DMS 273 treated with DMSO at 0.1 percent for 48 hours (cell line): ENCODE data around the gene C8B.

Experiments used
- DNase-seq: peaks from one replicate; lab custom pipeline; 2025; lab: John Stamatoyannopoulos, UW

C8B gene

DNA sequence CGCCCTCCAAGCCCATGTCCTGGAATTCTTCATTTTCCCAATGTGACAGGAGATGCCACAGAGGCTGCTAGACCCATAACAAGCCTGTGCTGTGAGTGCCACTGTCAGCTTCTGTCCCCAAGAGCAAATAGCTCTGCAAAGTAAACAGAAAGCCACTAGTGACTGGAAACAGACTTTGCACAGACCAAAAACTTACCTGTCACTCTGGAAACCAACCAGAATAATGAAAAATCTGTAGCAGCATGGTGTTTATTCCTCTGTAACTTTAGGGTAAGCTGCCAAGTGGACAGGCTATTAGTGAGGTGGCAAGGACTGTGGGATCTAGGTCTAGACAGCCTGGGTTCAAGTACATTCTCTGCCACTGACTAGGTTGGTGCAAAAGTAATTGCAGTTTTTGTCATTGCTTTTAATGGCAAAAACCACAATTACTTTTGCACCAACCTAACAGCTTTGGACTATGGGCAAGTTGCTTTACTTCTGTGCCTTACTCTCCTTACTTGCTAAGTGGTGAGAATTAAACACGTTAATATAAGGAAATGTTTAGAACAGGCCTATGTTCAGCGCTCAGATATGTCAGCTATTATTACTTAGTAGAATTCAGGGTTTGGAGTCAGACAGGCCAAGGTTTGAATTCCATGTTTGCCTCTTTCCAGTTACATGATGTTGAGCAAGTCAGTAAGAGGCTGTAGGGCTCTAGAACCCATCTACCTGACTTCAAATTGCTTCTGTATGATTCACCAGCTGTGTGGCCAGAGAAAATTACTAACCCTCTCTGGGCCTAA lies at the start of gene C8B:
Gene C8B, minus strand, starts transcription at position 100 of the 782 bp plus-strand sequence. Its CDS starts 67 bp downstream, at position 33.
- DNase-seq: no peak

GRCh38 chr1:57015071-57015470 lies 49.3 kb upstream of the C8B start:
- DNase-seq: no peak

GRCh38 chr1:57013522-57013921 lies 47.7 kb upstream of the C8B start:
- no peak for DNase-seq

DNA sequence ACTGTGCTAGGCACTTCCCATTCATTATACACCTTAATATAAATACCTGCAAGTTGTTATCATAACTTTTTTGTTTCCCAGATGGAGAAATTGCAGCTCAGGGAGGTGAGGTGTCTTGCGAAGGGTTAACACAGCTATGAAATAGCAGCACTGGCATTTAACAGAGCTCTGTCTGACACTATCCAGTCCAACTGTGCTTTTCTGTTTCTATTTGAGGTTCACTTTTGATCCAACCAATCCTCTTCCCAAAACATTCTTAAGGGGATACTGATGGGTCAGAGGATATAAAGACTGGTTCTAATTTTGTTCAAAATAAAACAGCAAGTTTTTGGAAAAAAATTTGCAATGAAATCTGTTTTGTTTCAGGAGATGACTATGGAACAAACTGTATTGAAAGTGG lies 46.5 kb upstream of the C8B start:
- DNase-seq: no peak

GRCh38 chr1:57010511-57010910 lies 44.7 kb upstream of the C8B start:
- no peak for DNase-seq

DNA sequence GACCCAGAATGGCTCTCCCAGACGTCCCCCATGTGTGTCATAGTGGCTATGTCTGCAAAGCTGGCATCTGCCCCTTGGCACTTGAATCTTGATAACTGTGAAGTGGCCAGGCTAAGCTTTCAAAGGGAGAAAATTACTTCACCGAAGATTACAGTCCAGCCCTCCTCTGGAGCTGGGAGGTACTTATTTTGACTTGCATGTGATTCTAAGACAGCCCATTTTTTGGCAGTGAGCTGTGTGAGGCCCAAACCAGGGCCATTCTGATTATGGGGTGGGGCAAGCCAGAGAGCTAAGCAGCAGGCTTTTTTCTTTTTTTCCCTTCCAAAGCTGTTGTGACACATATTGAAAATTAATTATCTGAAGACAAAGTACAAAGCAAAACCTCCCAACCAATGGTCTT lies 42.1 kb upstream of the C8B start:
- no peak for DNase-seq

DNA sequence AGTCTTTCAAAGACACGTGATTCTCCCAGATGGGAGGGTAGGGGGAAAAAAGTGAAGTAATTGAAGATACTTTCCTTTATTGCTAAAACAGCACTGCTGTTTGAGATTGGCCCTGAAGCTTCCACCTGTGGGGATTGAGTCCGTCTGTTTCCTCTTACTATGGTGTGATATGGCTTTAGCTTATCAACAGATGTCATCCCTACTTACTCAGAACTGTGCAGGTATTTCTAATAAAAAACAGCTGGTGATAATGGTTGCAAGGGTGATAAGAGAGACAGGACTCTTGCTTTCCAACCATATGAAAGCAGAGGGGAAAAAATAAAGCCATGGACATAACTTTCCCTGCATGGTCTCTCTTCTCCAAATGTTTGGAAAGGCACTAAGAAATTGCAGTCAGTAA lies 41.7 kb upstream of the C8B start:
- DNase-seq: no peak

DNA sequence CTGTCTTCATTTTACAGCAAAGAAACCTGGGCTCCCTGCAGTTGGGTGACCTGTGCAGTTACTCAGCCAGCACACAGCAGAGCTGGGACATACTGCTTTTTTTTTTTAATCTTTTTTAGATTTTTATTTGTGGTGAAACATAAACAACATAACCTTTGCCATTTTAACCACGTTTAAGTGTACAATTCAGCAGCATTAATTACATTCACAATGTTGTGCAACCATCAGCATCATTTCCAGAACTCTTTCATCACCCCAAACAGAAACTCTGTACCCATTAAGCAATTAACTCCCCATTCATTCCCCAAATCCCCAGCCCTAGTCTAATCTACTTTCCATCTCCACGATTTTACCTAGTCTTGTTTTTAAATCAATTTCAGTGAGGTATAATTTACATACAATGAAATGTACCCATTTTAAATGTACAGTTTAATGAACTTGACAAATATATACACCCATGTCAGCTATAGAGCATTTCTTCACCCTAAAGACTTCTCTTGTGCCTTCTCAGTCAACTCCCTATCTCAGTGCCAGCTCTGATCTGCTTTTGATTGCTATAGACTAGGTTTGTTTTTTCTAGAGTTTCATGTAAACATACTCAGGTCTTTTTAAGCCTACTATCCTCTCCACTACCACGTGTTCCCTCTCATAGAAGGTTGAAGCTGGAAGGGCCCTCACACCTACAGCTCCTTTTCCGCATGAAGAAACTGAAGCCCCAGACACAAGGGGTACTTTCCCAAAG lies 37.8 kb upstream of the C8B start:
- no peak for DNase-seq

- no peak for DNase-seq
Measured at GRCh38 chr1:56995414-56996100, 29.7 kb upstream of the C8B start.

DNA sequence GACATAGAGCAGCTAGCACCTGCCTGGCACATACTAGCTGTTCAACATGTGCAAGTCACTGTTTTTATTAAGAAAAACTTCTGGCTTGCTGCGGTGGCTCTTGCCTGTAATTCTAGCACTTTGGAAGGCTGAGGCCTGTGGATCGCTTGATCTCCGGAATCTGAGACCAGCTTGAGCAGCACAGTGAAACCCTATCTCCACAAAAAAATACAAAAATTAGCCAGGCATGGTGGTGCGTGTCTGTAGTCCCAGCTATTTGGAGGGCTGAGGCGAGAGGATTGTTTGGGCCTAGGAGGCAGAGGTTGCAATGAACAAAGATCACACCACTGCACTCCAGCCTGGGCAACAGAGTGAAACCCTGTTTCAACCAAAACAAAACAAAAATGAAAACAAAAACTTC lies 27.7 kb upstream of the C8B start:
- no peak for DNase-seq

DNA sequence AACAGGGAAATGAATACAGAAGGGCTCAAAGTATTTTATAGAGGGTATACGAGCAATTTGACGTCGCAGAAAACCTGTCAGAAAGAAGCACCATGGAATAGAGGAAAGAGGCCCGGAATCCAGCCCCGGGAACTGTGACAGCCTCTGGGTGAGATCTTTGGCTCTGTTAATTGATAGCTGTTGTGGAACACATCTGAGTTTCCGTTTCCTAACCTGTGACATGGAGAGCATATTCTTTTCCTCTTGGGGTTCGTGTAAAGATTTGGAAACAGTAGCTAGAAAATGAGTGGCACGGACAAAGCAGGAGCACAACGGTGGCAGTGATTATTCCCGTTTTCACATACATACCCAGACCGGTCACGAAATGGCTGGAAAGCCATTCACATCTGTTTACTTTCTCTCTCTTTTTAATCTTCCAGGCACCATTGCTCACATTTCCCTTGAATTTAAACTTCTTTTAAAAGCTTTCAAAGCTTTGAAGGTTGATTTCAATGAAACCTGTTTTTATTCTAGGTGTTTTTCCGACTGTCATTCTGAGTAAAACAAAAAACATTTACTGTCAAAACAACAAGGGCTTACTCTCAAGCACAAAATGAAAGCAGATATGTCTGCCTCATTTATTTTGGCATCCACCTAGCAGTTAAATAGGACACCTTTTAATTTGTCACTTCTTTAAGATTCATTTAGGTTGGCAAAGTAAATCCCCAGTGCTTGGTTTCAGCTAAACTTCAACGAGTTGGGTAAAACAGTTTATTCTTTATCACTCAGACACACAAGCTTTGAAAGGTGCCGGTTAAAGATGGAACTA lies 26.7 kb upstream of the C8B start:
- DNase-seq: no peak

- DNase-seq: no peak
Measured at GRCh38 chr1:56991576-56991975, 25.8 kb upstream of the C8B start.

DNA sequence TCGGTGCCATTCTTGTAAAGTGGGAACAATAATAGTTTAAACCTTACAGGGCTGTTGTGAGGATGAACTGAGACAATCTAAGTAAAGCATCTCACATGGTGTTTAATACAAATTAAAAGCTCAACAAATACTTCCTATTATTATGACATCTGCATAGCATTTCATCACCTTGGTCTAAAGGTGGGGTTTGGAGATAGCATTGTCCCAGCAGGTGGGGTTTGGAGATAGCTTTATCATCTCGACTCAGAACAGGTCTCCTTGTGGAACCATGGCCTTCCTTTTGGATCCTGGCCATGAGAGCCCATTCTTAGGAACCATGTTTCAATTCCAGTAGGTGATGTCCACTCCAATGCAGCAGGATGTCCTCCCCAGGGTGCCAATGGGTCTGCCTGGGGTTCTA lies 20.6 kb upstream of the C8B start:
- DNase-seq: no peak

DNA sequence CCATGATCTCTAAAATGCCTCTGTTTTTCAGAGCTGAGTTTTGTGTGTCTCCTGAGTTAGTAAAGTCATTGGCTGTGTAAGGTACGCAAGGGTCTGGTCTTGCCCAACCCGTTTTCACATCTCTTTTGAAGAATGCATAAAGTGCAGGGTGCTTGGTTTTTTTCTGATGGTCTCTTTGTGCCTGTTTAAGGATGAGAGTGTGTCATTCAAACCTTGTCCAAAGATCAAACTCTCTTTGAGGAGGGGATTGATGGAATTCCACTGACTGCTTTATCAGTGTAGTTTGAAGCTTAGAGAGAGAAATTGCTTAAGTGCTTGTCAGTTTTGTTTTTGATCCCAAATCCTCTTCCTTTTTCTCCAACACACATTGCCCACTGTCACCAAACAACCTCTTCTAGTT lies 20.0 kb upstream of the C8B start:
- no peak for DNase-seq

- no peak for DNase-seq
Measured at GRCh38 chr1:56983484-56983883, 17.7 kb upstream of the C8B start.

GRCh38 chr1:56979986-56980755 lies 14.4 kb upstream of the C8B start:
- DNase-seq: no peak

- DNase-seq: no peak
Measured at GRCh38 chr1:56978819-56979218, 13.0 kb upstream of the C8B start.

GRCh38 chr1:56977910-56978309 lies 12.1 kb upstream of the C8B start:
- no peak for DNase-seq

DNA sequence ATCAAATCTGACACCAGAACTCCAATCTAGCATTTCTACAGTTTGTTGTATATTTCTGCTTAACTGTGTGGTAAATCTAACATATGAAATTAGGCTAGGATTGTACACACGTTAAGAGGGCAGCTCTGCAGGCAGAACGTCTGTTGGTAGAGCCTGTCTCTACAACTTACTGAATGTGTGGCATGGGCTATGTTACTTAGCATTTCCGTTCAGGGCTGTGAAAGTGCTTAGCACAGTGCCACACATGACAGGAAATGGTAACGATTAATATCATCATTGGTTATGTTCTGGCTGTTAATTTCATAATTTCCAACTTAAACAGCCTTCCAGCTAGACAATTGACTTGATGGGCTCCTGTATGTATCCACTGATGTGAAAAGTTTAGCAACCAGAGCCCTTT lies 9.6 kb upstream of the C8B start:
- DNase-seq: no peak

- no peak for DNase-seq
Measured at GRCh38 chr1:56973923-56974742, 8.3 kb upstream of the C8B start.

DNA sequence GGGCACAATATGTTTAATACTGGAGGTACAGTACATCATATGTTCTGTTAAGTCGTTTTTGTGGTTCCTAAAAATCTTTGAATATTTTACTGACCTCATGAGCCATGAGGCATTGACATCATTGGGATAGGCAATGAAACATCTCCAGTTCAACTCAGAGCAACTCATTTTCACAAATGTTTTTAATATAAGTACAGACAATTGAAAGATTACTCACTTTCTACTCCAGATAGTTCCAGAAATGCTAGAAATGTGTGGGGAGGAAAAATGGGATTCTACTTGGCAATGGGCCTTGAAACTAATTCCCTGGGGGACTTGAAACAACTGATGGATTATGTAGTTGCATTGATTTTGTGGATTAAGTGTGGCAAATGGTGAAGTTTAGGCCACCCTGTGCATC lies 7.2 kb upstream of the C8B start:
- DNase-seq: no peak
